ENCODE measurements around the gene STUB1. TPM values are rescaled to one million over a fixed set of nuclear protein-coding genes. Genes with fewer than 3 reads are reported as not detected.

STUB1 gene
- total RNA-seq, 2 donors from 2014 or later, result 135 to 186 TPM

DNA sequence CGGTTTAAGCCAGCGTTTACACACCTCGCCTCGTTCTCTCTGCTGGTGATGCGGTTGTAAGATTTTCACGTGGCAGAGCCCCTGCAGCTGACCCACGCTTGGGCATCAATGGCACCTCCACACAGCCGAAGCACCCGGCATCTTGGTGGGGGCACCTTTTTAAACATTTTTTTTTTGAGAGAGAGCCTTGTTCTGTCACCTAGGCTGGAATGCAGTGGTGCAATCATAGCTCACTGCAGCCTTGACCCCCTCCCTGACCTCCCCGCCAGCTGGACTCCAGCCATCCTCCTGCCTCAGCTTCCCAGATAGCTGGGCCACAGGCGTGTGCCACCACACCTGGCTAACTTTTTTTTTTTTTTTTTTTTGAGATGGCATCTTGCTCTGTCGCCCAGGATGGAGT, 26.2 kb upstream of the STUB1 start:
- Histone ChIP-seq H3K27ac (no peak overlapping the region), H3K36me3 (no peaks in the 10 kb centered on the region), H3K4me3 (no peak overlapping the region), H3K27me3 (no peaks in the 10 kb centered on the region), H3K4me1 (peaks cover 0 to 13% of the 10 kb centered on the region in 2 donors), H3K9me3 (no peaks in the 10 kb centered on the region)
- TF ChIP-seq, protein P1, sequence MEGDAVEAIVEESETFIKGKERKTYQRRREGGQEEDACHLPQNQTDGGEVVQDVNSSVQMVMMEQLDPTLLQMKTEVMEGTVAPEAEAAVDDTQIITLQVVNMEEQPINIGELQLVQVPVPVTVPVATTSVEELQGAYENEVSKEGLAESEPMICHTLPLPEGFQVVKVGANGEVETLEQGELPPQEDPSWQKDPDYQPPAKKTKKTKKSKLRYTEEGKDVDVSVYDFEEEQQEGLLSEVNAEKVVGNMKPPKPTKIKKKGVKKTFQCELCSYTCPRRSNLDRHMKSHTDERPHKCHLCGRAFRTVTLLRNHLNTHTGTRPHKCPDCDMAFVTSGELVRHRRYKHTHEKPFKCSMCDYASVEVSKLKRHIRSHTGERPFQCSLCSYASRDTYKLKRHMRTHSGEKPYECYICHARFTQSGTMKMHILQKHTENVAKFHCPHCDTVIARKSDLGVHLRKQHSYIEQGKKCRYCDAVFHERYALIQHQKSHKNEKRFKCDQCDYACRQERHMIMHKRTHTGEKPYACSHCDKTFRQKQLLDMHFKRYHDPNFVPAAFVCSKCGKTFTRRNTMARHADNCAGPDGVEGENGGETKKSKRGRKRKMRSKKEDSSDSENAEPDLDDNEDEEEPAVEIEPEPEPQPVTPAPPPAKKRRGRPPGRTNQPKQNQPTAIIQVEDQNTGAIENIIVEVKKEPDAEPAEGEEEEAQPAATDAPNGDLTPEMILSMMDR (IDR thresholded peaks at IDR 0.05), result no peak
- DNase-seq (ENCODE audit: low spot score), result no peak

DNA sequence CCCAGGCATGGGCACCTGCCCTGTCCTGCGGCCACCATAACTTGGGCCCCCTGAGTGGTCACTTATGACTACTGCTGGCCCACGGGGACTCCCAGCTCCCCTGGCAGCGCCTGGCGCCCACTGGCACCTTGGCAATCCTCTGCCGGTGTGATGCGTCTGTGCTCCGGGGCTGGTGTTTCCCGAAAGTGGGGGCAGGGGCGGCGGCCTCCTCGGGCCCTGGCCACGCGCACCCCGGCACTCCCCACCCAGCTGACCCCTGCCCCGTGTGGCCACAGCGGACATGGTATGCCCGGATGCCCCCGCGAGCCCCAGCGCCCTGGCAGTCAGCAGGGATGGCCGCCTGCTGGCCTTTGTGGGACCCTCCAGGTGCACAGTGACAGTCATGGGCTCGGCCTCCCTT, 22.7 kb upstream of the STUB1 start:
- Histone ChIP-seq H3K4me3 (no peak overlapping the region), H3K27me3 (no peaks in the 10 kb centered on the region), H3K36me3 (no peaks in the 10 kb centered on the region), H3K9me3 (no peaks in the 10 kb centered on the region), H3K27ac (no peak overlapping the region), H3K4me1 (peaks cover 0 to 14% of the 10 kb centered on the region in 2 donors)
- TF ChIP-seq, protein P1 (IDR thresholded peaks at IDR 0.05), result no peak
- no peak for DNase-seq (ENCODE audit: low spot score)

DNA sequence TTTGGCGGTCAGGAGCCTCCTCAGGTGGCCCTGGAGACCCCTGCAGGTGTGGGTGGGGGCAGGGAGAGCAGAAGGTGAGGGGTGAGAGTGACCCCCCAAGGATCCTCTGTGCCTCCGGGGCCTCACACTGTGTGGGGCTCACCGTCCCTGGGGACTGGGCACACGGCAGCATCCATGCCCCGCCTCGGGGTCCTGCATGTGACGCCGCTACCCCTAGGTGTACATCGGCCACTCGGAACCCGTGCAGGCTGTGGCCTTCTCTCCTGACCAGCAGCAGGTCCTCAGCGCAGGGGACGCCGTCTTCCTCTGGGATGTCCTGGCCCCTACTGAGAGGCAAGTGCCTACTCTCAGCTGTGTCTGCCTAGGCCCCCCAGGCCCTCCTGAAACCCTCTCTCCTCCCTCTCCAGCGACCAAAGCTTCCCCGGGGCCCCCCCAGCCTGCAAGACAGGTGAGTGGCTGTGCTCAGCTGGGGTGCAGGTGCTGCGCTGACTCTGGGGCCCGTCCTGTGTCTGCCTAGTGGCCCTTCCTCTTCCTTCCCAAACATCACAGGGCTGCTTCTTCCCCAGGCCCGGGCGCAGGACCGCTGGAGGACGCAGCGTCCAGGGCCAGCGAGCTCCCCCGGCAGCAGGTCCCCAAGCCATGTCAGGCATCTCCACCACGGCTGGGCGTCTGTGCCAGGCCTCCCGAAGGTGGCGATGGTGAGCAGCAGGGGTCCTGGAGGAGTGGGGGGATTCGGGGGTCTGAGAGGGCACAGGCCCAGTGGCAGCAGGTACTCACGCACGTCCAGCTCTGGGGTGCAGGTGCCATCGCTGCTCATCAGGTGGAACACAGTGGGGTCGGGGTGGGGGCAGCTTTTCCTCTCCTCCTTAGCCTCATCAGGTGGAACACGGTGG, 21.3 kb upstream of the STUB1 start:
- DNase-seq (ENCODE audit: low spot score), result no peak
- no peak overlapping the region for H3K4me3 ChIP-seq
- H3K4me1 ChIP-seq, result peaks cover 0 to 14% of the 10 kb centered on the region in 2 donors
- H3K27ac ChIP-seq, result no peak overlapping the region
- H3K27me3 ChIP-seq, result no peaks in the 10 kb centered on the region
- TF ChIP-seq, protein P1 (IDR thresholded peaks at IDR 0.05), result no peak
- no peaks in the 10 kb centered on the region for H3K36me3 ChIP-seq
- H3K9me3 ChIP-seq, result no peaks in the 10 kb centered on the region

GRCh38 chr16:659618-660017, 20.6 kb upstream of the STUB1 start:
- no peak for DNase-seq (ENCODE audit: low spot score)
- H3K27ac ChIP-seq, result no peak overlapping the region
- TF ChIP-seq, protein P1 (IDR thresholded peaks at IDR 0.05), result no peak

DNA sequence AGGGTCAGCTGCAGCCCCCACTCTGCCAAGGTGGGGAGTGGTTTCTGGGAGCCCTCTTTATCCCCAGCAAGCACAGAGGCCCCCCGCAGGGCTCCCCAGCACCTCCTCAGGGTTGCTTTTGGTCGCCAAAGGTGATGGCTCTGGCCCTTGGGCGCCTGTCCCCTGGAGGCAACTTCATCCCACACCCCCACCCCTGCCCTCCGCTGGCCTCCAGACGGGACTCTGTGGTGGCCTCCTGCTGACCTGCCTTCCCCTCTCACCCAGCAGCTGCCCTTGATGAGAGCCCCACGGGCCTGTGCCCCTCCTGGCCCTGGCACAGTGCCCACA, 20.1 kb upstream of the STUB1 start:
- DNase-seq (ENCODE audit: low spot score), result no peak
- Histone ChIP-seq H3K9me3 (no peaks in the 10 kb centered on the region), H3K36me3 (no peaks in the 10 kb centered on the region), H3K4me1 (peaks cover 0 to 14% of the 10 kb centered on the region in 2 donors), H3K27ac (peak overlapping the region; percentile 68 to 78), H3K4me3 (peak overlapping the region in 1 of 2 donors; percentile 39), H3K27me3 (no peaks in the 10 kb centered on the region)
- TF ChIP-seq, protein P1 (IDR thresholded peaks at IDR 0.05), result no peak

More at GRCh38 chr16:659618-660017, 20.6 kb upstream of the STUB1 start:
- Histone ChIP-seq H3K4me3 (no peak overlapping the region), H3K4me1 (peaks cover 0 to 14% of the 10 kb centered on the region in 2 donors), H3K36me3 (no peaks in the 10 kb centered on the region), H3K27me3 (no peaks in the 10 kb centered on the region), H3K9me3 (no peaks in the 10 kb centered on the region)

Data from right atrium auricular region (tissue), 2 donors.